Left kidney (tissue), 8 donors: ENCODE results near the gene DHCR24. TPM values are rescaled to one million over a fixed set of nuclear protein-coding genes. Genes with fewer than 3 reads are reported as not detected.
"Not testable (repeated sequence)": the region's sequence is repeated elsewhere in the genome, so short reads cannot be mapped to it uniquely, and the experiment has no call there.

Source experiments
- DNase-seq: peaks from one replicate; pipeline ENCODE4 v3.0.0-alpha.2; 2013
- long read RNA-seq, 8 donors: transcript quantifications; one replicate each; lab custom pipeline, GENCODE V29; 2026
- polyA plus RNA-seq: library from polyadenylated mRNA; unstranded; fragments of 120-200 nt; gene quantifications from one replicate; pipeline ENCODE4 v1.2.1, GENCODE V29; 2013; ENCODE audit not compliant: insufficient read length

DHCR24 gene
- polyA plus RNA-seq, result 63.6 TPM
- long read RNA-seq, donor 1, full-length matches to known transcripts, result 9 of 31 reads
- long read RNA-seq, donor 1, partial matches to known transcripts, result 22 of 31 reads
- long read RNA-seq, donor 1, other reads (novel, unspliced or antisense), result 0 of 31 reads
- long read RNA-seq, donor 2, full-length matches to known transcripts, result 7 of 12 reads
- long read RNA-seq, donor 2, partial matches to known transcripts, result 5 of 12 reads
- long read RNA-seq, donor 2, other reads (novel, unspliced or antisense), result 0 of 12 reads
- long read RNA-seq, donor 3, full-length matches to known transcripts, result 4 of 10 reads
- long read RNA-seq, donor 3, partial matches to known transcripts, result 6 of 10 reads
- long read RNA-seq, donor 3, other reads (novel, unspliced or antisense), result 0 of 10 reads
- long read RNA-seq, donor 4, result 0 reads
- long read RNA-seq, donor 5, full-length matches to known transcripts, result 17 of 26 reads
- long read RNA-seq, donor 5, partial matches to known transcripts, result 9 of 26 reads
- long read RNA-seq, donor 5, other reads (novel, unspliced or antisense), result 0 of 26 reads
- long read RNA-seq, donor 6, full-length matches to known transcripts, result 3 of 16 reads
- long read RNA-seq, donor 6, partial matches to known transcripts, result 13 of 16 reads
- long read RNA-seq, donor 6, other reads (novel, unspliced or antisense), result 0 of 16 reads
- long read RNA-seq, donor 7, full-length matches to known transcripts, result 11 of 26 reads
- long read RNA-seq, donor 7, partial matches to known transcripts, result 15 of 26 reads
- long read RNA-seq, donor 7, other reads (novel, unspliced or antisense), result 0 of 26 reads
- long read RNA-seq, donor 8, full-length matches to known transcripts, result 5 of 5 reads
- long read RNA-seq, donor 8, partial matches to known transcripts, result 0 of 5 reads
- long read RNA-seq, donor 8, other reads (novel, unspliced or antisense), result 0 of 5 reads

DNA sequence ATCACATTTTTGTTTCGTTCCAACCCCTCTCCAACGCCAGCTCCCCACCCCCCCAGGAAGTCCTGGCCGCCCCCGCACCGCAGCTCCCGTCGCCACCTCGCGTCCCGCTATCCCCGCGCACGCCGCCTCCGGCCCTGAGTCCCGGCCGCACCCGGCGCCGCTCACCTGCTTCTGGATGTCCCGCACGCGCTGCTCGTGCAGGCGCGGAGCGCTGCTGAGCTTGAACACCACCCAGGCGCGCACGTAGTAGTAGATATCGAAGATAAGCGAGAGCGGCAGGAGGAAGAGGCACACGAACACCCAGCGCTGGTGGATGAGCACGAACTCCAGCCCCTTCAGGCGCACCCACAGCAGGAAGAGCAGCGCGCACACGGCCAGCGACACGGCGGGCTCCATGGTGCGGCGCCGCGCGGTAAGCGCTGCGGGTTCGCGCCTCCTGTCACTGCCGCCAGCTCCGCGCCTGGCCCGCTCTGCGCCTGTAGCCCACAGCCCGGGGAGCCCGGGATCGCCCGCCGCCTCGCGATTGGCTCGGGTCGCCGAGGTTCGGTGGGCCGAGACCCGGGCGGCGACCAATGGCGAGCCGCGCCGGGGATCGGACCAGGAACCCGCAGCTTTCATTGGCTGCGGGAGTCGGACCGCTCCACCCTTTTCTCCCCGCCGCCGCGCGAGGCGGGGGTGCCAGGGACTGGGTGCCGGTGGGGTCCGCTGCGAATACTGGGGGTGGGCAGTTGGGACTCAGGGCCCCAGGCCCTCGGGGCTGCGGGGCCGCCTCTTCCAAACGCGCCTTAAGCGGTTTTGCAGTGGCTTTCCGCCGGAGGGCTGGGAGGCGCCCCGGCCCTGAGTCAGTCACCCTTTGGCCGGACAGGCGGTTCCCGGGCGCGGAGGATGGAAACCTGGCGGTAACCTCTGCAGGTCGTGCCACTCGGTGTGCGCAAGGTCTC, at the start of gene DHCR24:
Gene DHCR24, minus strand, starts transcription at position 472 of the 941 bp plus-strand sequence. Its CDS starts 76 bp downstream, at position 396.
- peak; percentile 73 for DNase-seq

DNA sequence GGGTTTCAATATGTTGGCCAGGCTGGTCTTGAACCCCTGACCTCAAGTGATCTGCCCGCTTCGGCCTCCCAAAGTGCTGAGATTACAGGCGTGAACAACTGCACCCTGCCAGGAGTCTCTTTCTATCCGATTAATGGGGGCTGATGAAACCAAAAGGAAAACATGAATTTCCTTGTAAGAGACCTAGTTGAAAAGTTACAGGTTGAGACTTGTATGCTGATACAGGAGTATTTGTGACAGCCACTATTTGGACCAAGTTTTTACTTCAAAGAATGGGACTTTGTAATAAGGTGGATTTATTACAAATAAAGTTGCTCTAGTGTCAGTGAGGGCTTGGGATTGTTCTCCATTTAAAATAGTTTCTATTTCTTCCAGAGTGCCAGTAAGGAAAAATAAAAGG, 49.8 kb upstream of the DHCR24 start:
- no peak for DNase-seq

DNA sequence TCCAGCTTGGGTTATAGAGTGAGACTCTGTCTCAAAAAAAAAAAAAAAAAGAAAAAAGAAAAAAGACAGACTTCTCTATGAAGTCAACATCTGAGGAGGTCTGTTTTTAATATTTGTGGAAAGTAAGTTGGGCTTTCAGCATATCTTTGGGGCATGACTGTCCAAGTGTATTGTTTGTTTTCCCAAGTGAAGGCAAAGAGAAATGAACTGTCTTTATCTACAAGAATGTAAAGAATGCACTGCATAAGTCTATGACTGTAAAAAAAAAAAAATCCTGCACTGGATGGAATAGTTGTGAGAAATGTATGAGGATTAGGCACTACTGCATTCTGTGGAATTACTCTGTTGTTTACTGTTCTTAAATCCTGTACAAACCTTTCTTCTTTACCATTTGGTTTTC, 47.9 kb upstream of the DHCR24 start:
- DNase-seq, result no peak

DNA sequence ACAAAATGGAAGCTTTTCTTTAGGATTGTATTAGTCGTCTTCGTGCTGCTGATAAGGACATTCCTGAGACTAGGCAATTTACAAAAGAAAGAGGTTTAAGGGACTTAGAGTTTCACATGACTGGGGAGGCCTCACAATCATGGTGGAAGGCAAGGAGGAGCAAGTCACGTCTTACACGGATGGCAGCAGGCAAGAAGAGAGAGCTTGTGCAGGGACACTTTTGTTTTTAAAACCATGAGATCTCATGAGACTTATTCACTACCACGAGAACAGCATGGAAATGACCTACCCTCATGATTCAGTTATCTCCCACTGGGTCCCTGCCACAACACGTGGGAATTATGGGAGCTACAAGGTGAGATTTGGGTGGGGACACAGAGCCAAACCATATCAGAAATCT, 47.1 kb upstream of the DHCR24 start:
- not testable (repeated sequence) for DNase-seq

DNA sequence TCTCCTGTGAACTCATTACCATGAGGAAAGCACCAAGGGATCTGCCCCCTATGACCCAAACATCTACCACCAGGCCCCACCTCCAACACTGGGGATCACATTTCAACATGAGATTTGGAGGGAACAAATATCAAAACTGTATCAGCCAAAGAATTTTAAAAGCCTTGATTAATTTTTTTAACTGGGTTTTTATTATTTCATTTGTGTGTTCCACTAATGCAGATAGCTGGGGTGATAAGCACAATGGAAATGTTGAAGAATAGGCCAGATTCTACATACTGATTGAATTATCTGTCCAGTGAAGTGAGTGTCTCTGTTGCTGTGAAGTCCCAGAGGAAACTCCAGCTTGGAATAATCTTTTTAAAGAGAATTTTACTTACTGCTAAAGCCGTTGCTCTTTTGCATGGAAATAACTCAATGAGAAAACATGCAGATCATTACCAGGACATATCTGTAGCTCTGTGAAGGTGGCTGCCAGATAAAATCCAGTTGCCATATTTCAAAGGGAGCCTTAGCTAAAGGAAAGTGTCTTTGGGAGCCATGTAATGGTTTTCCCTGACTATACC, 44.4 kb upstream of the DHCR24 start:
- DNase-seq, result no peak

DNA sequence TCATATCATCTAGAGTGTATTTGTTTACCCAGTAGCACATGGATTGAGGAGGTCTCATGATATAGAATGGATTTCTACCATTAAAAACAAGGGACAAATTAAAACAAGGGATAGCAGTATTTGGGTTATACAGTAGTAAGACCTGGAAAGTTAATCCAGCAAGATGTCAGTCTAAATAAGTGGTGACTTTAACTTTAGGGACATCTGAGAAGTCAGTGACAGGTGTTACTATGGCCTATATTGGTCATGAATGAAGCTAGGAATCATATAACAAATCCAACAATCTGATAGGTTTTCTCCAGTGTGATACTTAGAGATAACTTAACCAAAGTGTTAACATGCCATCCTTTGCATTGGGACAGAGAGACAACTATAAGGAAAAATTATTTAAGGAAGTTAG, 42.7 kb upstream of the DHCR24 start:
- no peak for DNase-seq

- no peak for DNase-seq
Measured at GRCh38 chr1:54928327-54928726, 41.3 kb upstream of the DHCR24 start.

DNA sequence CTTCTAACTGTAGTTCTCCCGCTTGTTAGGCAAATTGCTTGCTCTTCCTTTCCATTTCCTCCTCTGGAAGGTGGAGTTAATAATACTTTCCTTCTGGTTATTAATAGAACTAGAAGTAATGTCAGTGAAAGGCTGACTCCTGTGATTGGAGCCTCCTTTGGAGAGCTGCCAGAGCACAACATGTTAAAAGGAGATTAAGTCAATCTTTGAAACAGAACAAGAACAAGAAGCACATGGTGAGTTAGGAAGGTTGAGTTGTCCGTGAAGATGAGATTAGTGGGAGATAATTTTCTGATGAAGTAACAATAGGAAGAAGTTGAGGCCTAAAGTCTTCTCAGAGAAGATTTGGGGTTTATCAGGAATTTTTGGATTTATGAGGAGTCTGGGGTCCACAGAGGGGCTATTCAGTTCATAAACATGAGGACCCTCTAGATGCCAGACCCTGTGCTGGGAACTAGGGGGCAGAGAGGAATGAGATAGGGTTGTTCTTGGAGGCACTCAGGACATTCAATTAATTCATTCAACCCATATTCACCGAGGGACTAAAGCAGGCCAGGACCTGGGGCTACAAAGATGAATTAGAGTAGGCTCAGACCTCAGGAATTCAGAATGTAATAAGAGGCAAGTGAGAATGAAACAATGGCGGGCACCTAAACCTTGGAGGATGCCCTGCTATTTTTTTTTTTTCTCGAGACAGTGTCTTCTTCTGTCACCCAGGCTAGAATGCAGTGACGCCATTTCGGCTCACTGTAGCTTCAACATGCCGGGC, 40.7 kb upstream of the DHCR24 start:
- no peak for DNase-seq

- no peak for DNase-seq
Measured at GRCh38 chr1:54926970-54927369, 40.0 kb upstream of the DHCR24 start.

DNA sequence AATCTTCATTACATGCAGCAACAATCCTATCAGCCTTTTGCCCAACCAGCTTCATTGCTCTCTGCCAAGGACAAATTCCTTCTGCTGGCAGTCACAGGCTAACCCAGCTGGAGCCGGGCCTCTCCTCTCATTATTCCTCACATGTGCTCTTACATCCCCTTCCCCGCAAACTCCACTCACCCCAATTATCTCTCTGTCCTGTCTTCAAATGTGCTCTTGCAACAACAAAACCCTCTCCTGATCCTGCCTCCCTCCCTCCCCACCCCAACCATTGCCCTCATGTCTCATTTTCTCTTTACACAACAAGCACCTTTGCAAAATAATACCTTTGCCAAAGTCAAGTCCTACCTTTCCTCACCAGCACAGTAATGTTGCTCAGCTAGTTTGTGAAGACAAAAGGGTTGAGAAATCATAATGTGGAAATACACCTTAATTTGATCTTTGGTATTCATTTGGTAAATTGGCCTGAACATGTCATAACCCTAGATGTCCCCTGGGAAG, 36.0 kb upstream of the DHCR24 start:
- DNase-seq, result no peak

GRCh38 chr1:54922040-54922761, 35.2 kb upstream of the DHCR24 start:
- DNase-seq, result no peak

GRCh38 chr1:54919367-54920359, 32.7 kb upstream of the DHCR24 start:
- no peak for DNase-seq

DNA sequence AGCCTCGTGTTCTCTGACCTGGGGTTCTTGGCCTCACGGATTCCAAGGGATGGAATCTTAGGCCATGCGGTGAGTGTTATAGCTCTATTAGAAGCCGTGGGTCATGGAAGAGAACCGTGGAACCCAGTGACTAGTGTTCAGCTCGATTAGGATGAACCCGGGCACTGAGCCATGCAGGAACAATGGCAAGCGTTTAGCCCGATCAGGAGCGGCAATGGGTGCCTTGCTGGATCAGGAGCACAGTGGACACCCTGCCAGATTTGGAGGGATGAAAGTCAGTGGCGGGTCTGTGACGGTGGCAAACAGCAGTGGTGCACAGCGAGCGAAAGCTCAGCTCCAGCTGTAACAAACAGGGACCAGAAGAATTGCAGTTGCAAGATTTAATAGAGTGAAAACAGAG, 24.1 kb upstream of the DHCR24 start:
- DNase-seq, result not testable (repeated sequence)

DNA sequence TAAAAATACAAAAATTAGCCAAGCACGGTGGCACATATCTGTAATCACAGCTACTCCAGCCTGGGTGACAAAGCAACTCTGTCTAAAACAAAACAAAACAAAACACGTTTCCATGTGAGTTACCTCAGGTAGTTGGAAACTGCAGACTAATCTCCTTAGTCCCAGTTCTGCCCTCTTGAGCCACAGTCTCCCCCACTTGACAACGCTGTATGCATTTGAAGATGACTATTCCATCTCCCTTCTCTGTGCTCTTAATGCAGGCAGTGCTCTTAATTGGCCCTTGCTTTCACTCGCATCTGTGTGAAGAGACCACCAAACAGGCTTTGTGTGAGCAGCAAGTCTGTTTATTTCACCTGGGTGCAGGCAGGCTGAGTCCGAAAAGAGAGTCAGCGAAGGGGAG, 19.6 kb upstream of the DHCR24 start:
- no peak for DNase-seq

DNA sequence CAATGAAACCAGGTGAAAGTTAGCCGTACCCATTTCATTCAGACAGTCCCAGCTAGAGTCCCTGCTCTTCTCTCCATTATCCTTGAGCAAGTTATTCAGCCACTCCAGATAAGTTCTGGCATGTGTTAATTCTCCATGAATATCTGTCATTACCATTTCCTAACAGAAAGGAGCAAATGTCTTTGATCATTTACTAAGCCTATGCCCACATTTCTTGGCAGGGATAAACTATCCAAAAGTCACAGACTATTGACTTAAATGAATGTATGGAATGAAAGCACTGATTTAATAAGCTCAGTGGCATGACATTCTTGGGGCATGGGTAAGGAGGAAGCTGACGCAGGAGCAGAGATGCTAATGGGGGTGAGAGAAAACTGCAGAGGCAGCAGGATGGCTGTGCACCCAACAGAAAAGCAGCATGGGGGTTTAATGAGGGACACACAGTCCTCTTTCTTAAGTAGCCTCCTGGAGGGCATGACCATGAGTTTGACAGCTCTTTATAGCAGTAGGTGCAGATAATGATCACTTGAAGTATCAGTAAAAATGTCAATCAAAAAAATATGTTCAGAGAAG, 17.6 kb upstream of the DHCR24 start:
- DNase-seq, result peak; percentile 42

DNA sequence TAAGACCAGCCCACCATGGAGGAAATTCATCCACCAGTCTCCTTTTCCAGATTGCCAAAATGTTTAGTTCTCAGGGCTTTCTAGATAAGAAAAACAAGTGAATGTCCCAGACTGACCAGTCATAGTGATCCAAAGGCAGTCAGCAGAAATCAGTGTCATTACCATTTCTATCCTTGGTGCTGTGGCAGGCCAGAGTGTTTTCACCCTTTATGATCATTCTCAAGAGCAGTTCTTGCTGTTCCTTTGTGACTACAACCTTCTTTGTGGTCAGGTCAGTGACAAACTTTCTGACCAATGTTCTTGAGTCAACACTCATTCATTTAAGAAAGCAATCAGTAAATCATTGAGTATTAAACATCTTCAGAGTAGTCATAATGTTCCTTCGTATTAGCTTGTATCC, 7.3 kb upstream of the DHCR24 start:
- DNase-seq, result no peak

DNA sequence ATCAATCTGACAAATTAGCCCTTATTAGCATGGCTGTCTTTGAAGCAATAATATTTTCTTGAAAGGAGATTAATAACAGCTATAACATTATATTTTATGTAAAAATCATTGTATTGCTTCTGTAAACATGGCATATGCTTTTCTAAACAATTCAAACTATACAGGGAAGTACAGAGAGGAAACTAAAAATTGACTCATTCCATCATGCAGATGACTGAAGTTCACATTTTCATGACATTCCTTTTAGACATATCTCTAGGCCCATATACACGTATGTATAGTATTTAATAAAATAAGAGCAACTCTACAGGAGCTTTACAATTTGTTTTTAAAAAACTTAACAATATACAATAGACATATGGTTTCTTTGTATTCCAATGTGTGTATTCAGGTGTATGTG, 5.6 kb upstream of the DHCR24 start:
- DNase-seq, result no peak

DNA sequence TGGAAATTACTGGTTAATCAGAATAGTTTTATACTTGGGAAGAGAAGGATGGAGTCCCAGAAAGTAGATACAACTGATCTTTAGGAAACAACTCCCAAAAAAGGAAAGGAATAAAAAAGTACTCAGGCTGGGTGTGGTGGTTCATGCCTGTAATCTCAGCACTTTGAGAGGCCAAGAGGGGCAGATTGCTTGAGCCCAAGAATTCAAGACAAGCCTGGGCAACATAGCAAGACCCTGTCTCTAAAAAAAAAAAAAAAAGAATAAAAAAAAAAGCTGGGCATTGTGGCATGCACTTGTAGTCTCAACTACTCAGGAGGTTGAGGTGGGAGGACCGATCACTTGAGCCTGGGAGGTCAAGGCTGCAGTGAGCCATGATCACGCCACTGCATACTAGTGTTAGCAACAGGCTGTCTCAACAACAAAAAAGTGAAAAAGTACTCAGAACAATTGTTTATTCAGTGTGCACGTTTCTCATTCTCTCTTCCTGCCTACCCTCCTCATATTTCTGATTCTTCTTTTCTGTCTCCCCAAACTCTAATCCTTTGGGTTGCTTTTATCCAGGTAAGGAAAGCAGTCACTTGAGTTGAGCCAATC, 2.2 kb upstream of the DHCR24 start:
- no peak for DNase-seq
